ENCODE measurements around the gene ACVRL1. TPM values are rescaled to one million over a fixed set of nuclear protein-coding genes. Genes with fewer than 3 reads are reported as not detected.

ACVRL1 gene
- total RNA-seq, 1 donor from 2014 or later = 223 TPM

- no peak for ATAC-seq
- intact Hi-C loops (cut with DNase I) = no loop called here
Observed at GRCh38 chr12:51915951-51916350, 8.6 kb downstream of the ACVRL1 start.

GRCh38 chr12:51917041-51917590 is 9.8 kb downstream of the ACVRL1 start:
- ATAC-seq (no peak), DNase-seq (peak; percentile 42)
- H3K36me3 ChIP-seq = peaks cover 35% of the 10 kb centered on the region
- H3K4me1 ChIP-seq = peaks cover 41% of the 10 kb centered on the region
- H3K4me3 ChIP-seq = no peak overlapping the region
- H3K27me3 ChIP-seq = no peaks in the 10 kb centered on the region
- no peak for TF ChIP-seq CTCF (IDR thresholded peaks at IDR 0.05)
- H3K27ac ChIP-seq = peak overlapping the region; percentile 3
- intact Hi-C loops (cut with DNase I) = no loop called here
- H3K9me3 ChIP-seq = no peaks in the 10 kb centered on the region

More at GRCh38 chr12:51915951-51916350, 8.6 kb downstream of the ACVRL1 start:
- DNase-seq = no peak
- Histone ChIP-seq H3K27ac (no peak overlapping the region), H3K4me3 (no peak overlapping the region), H3K27me3 (no peaks in the 10 kb centered on the region), H3K4me1 (peaks cover 49% of the 10 kb centered on the region), H3K36me3 (peaks cover 35% of the 10 kb centered on the region), H3K9me3 (no peaks in the 10 kb centered on the region)
- TF ChIP-seq CTCF (IDR thresholded peaks at IDR 0.05) = no peak

- TF ChIP-seq CTCF (IDR thresholded peaks at IDR 0.05) = no peak
- peaks cover 35% of the 10 kb centered on the region for H3K36me3 ChIP-seq
- no peak overlapping the region for H3K4me3 ChIP-seq
- H3K9me3 ChIP-seq = no peaks in the 10 kb centered on the region
- no peak overlapping the region for H3K27ac ChIP-seq
- no peak for ATAC-seq
- peaks cover 41% of the 10 kb centered on the region for H3K4me1 ChIP-seq
- intact Hi-C loops (cut with DNase I) = no loop called here
- H3K27me3 ChIP-seq = no peaks in the 10 kb centered on the region
- DNase-seq = peak; percentile 50
Observed at GRCh38 chr12:51917746-51918453, 10.6 kb downstream of the ACVRL1 start.

- TF ChIP-seq CTCF (IDR thresholded peaks at IDR 0.05) = no peak
- ATAC-seq (no peak), DNase-seq (peak; percentile 60)
- H3K36me3 ChIP-seq = peaks cover 33% of the 10 kb centered on the region
- intact Hi-C loops (cut with DNase I) = loop anchor here (10.0 kb wide), 1 partner anchor 55 kb away; no protein-coding TSS in a partner anchor
- no peak overlapping the region for H3K27ac ChIP-seq
- H3K9me3 ChIP-seq = no peaks in the 10 kb centered on the region
- peaks cover 43% of the 10 kb centered on the region for H3K4me1 ChIP-seq
- no peak overlapping the region for H3K4me3 ChIP-seq
- H3K27me3 ChIP-seq = no peaks in the 10 kb centered on the region
Observed at GRCh38 chr12:51920046-51920445, 12.7 kb downstream of the ACVRL1 start.

- Histone ChIP-seq H3K9me3 (no peaks in the 10 kb centered on the region), H3K27me3 (no peaks in the 10 kb centered on the region), H3K4me3 (no peak overlapping the region), H3K4me1 (peaks cover 45% of the 10 kb centered on the region), H3K36me3 (peaks cover 22% of the 10 kb centered on the region), H3K27ac (no peak overlapping the region)
- intact Hi-C loops (cut with DNase I) = loop anchor here (10.0 kb wide), 1 partner anchor 54 kb away; no protein-coding TSS in a partner anchor
- no peak for TF ChIP-seq CTCF (IDR thresholded peaks at IDR 0.05)
- DNase-seq = peak; percentile 56
- ATAC-seq = no peak
Observed at GRCh38 chr12:51921017-51921725, 13.9 kb downstream of the ACVRL1 start.

Data from upper lobe of right lung (tissue), 1 donor.